ENCODE data around the gene FURIN.
"Not testable (repeated sequence)": the region's sequence is repeated elsewhere in the genome, so short reads cannot be mapped to it uniquely, and the experiment has no call there.

Gene FURIN

DNA sequence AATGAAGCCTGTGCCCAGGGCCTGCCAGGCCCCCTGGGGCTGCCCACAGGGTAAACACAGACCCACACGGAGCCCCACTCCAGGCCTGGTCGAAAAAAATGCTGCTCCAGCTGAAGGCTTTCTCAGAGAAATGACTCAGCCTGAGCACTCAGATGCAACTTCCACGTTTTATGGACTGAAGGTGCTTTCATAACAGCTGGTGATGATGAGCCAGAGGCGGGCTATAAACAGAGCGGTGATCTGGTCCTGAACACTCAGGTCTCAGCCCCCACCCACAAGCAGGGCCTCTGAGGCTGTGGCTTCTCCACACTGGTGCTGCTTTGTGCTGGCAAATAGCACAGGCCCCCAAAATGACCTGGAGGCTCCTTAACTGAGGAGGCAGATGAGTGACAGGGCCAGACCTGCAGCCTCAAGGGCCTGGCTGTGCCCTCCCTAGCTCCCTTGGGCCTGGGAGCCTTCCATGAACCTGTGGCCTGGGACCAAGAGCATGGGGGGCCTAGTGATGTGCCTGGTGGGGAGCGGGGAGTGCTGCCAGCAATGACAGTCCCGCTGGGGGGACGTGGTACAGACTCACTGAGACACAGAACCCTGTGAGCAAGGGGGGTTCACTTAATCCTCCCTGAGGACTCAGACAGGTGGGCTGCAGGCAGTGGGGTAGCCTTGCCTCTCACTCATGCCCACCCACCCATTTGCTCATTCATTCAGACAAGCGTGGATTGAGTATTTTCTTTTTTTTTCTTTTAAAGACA is 23.0 kb upstream of the FURIN start:
- no peak for DNase-seq

DNA sequence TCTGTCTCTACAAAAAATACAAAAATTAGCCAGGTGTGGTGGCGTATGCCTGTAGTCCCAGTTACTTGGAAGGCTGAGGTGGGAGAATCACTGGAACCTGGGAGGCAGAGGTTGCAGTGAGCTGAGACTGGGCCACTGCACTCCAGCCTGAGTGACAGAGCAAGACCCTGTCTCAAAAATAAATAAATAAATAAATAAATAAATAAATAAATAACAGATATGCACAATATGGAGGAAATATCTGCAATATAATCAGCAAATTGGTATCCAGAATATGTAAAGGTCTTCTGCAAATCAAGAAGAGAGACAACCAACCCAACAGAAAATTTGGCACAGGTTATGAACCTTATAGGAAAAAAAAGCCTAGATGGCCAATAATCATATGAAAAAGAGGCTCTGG is 19.0 kb upstream of the FURIN start:
- not testable (repeated sequence) for DNase-seq

DNA sequence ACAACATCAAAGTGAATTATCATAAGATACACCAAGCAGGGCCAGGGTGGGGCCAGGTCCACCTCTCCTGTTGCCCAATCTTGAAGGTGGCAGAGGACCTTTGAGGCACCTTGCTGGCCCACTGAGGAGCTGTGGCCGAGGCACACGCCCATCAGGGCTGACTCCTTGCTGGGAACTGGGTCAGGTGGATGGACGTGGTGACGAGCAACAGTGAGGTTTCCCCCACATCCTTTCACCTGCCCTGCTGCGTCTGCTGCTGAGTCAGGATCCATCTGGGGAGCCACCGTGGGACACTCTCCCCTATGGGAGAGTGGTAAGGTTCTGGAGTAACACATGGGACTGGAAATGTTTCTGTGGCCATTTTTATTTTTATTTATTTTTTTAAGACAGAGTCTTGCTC is 17.3 kb upstream of the FURIN start:
- DNase-seq: no peak

DNA sequence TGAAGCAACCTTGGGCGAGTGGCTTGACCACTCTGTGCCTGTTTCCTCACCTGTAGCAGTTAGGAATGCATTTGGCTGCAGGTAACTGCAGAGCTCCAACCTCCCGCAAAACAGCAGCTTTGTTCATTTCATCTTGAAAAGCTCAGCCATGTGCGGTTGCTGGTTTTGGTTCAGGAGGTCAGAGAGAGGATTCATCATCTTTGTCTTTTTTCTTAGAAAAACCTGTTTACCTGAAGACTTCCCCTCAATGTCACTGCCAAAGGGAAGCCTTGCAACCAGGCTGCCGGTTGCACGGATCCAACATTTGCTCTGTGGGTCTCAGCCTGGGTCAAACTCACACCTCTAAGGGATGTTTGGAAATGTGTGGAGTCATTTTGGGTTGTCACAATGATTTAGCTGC is 16.4 kb upstream of the FURIN start:
- no peak for DNase-seq

DNA sequence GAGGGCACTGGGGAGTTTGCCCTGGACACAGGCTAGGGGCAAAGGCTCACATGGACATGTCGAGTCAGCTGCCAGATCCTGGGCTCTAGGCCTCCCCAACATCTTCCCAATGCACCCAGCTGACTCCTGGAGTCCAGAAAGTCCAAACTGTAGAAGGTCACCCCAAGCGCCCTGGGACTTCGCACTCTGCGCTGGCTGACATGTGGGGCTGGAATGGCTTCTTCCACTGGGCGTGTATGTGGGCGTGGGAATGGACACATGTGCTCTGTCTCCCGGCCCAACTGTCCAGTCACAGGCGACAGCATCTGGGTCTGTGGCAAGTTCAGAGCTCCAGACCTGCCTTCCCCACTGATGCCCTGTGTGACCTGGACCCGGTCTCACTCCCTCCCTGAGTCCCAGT is 13.2 kb upstream of the FURIN start:
- DNase-seq: no peak

DNA sequence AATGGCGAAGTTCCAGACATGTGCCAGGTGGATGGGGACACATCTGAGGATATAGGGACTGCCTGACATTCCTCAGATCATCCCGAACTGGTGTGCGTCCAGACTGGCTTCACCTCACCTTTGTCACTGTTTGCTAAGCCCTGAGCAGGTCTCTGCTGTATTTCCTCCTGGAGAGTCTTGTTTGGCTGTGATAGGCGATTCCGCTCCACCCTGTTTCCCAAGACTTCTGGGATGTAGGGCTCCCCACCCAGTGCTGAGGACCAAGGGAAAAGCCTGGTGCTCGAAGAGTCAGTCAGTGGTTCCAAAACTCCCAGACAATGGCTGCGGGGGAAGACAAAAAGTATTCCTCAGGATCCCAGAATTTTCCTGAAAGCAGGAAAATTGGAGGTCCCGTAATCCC is 11.1 kb upstream of the FURIN start:
- DNase-seq: no peak

DNA sequence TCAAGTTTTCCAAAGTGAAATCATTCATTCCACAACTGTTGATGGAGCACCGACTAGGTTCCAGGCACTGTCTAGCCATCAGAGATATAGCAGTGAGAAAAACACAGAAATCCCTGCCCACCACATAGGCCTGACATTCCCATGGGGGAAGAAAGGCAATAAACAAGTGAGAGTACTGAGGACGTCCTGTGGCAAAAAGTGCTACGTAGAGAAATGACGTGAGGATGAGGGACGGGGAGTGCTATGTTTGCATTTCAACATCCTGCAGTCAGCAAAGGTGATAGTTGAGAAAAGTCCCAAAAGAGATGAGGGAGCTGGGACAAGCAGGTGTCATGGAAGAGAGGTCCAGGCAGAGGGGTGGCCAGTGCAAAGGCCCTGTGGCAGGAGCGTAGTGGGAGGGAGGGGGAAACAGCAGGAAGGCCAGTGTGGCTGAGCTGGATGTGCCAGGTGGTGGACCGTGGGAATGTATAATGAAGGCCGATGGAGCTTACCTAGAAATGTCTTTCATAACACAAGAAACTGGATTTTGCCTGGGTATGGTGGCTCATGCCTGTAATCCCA is 10.4 kb upstream of the FURIN start:
- no peak for DNase-seq

DNA sequence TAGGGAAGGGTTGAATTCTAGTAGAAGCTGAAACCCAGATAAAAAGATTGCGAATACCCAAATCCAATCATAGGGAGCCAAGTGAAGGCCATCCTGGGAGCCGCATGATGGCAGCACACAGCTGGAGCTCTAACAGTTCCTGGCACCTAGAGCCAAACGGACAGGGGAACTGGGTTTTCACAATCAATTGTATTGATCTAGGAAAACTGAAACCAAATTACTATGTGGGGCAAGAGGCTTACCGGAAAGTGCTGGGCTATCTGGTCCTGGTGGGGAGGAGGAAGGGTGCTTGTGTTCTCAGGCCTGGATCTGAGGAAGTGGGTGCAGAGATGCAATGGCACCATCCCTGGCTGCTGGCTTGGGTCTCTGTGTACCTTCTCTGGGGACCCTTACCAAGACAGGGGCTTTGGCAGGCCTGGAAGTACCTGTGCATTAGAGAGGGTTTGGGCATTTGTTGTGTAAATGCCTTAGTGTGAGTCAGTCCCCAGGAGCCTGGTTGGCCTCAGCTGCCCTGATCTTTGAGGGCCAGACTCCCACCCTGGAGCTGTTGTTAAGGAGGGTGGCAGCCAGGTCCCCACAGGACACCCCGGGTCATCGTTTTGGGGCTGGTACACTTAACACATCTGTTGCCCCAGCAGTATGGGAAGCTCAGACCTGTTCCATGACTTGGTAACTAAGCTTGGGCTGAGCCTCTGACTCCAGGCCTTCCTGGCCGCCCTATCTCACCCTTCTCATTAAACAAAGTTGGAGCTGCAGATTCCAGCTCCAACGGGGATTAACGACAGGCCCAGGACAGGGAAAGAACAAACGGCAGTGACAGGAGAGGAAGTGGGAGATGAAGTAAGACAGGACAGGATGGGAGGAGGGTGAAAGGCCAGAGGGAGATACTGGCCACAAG is 8.9 kb upstream of the FURIN start:
- no peak for DNase-seq

DNA sequence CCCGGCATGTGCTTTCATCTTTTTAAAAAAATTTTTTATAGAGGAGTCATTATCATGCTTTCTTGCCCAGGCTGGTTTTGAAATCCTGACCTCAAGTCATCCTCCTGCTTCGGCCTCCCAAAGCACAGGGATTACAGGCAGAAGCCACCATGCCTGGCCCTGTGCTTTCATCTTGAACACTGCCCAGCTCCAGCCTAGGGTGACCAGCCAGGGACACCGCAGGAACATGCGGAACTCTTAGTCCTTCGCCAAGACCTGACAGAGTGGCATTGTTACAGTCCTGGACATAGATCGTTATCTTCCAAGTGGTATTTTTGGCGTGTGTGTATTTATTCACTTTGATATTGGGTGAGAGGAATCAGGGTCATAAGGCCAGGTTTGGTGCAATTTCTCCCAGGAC is 7.9 kb upstream of the FURIN start:
- DNase-seq: no peak

DNA sequence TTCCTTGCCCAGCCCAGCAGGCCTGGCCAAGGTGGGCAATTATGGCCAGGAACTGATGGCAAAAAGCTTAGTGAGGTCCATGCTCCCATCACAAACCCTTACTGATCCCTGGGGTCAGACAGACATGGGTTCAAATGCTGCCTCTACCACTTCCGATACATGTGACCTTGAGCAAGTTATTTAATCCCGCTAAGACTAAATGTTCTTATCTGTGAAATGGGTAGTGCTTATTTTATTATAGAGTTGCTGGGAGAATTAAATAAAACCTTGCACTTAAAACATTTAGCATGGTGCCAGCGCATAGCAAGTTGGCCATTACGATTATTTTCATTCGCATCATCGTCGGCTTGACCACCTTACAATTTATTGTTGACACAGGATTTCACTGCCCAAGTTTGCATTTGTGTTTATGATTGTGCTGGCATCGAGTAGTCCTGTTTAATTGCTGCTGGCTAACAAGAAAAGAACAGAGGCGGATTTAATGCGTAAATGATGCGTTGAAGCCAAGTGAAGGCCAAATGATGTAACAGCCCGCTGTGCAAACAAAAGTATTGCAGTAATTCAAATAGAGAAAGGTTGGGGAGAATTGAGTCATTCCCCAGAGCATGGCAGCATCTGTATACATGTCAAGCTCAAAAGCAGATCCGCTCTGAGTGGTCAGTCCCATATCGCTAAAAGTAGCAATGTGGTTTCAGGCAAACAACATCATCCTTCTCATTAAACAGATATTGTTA is 7.3 kb upstream of the FURIN start:
- no peak for DNase-seq

DNA sequence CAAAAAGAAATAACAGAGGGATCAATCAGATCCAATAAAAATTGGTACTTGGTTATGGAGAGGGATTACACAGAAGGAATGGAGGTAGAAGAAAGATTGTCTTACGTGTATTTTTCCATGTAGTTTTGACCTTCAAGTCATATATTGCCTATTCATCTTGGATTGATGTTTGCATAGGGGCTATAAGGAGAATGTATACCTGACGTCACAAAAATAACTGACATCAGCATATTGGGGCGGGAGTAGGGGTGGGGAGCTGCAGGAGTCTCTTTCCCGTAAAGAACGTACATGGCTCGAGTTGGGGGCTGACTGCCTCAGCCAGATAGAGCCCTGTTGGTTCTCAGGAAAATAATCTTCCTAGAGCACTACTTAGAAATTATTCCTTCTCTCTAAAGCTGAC is 5.9 kb upstream of the FURIN start:
- no peak for DNase-seq

DNA sequence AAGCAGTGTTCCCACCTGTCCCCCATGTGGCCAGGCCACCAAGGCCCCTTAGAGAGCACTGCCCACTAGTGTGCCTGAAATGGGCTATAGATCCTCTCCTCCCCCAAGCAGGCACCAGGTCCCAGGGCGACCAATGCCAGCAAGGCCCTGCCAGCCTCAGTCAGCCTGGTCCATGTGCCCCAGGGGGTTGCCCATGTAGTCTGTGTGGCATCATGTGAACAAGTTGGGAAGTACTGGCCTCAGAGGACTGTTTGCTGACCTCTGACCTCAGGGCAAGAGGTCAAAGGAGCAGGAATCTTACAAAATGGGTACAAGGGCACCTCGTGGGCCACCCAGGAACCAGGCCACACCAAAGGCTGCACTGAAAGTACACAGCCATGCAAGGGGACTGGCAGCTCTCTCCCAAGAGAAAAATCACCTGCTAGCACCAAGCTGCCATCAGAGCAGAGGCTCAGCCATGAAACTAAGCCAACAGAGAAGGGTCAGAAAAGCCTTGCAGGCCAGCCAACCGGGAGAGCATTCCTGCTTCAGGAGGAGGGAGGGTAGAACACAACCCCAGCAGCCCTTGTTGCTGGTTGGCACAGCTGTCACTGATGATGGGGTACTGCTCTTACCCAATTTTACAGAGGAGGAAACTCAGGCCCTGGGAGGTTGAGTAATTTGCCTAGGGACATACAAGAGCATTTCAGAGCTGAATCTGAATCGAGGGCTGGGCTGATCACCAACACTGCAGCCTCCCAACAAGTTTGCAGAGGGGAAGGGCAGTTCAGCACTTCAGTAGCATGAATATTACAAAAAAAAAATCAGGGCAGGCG is 5.2 kb upstream of the FURIN start:
- DNase-seq: no peak

DNA sequence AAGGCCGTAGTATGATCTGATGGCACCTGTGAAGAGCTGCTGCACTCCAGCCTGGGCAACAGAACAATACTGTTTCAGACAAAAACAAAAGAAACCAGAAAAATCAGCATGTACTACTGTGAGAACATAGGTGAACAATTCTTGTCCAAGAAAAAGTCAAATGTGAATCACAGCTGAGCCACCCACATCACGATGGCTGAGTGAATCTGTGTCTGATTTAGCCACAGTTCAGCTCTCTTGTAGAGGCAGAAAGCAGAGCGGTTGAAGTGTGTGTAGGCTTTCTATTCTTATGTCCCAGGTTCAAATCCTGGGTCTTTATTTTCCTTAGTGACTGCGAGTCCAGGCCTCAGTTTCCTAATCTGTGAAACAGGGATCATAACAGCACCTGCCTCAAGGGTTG is 4.4 kb upstream of the FURIN start:
- no peak for DNase-seq

DNA sequence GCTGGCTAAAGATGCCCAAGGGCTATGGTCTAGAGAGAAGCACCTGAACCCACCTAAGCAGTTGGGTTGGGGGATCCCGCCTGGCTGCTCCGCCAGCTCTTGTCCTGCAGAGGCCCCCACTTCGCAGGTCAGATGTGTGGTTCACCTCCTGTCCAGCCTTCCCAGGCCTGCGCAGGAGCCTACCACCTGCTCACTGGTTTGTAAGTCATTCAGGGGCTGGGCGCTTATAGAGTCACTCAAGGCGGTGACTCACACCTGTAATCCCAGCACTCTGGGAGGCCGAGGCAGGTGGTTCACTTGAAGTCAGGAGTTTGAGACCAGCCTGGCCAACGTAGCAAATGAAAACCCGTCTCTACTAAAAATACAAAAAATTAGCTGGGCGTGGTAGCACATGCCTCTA is 3.9 kb upstream of the FURIN start:
- DNase-seq: no peak

DNA sequence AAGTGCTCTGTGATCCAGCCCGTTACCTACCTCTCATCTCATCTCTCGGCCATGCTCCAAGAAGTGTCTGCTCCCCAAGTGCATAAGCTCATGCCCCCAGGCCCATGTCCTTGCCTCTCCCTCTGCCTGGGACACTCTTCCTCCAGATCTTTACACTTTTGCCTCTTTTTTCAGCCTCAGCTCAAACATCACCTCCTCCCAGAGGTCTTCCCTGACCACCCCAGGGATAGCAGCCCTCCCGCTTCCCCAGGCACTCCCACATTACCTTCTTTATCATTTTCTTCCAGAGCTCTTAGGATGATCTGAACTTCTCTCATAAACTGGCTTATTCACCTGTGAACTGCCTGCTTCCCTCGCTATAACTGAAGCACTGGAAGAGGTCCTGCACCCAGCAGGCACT is 2.7 kb upstream of the FURIN start:
- no peak for DNase-seq

DNA sequence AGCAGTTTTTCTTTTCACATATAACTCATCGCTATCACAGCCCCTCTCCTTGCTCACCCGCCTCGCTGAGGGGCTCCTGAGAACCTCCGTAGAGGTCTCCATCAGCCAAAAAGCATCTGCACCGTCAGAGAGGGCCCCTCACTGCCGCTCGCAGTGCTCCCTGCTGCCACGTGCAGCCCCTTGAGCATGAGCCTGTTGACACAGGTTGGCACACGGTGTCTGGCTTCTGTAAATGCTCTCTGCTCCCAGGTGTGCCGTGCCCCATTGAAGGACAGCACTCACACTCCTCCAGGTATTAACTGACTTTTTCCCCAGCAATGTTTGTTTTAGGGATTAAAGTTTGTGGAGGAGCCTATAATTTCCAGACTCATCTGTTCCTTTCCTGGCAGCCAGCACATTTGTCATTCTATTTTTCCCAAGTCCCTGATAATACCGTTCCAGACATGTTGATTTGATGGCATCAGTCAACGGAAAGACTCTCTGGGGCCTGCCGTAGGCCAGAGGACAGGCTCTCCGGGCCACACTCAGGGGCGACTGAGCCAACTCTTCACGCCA is 2.1 kb upstream of the FURIN start:
- no peak for DNase-seq

DNA sequence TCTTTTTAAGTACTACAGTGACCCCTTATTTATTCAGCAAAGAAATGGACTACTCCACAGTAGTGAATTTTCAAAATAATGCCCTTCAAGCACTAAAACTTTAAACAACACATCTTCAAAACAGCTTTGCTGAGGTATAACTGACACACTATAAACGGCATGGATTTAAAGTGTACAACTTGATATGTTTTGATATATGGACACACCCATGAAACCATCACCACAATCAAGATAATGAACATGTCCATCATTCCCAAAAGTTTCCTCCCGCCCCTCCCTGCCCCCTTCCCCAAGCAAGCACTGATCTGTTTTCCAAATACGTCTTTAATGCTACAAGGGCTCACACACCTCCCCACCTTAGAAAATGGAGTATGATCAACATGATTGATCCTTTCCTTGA is 1.6 kb upstream of the FURIN start:
- DNase-seq: no peak

DNA sequence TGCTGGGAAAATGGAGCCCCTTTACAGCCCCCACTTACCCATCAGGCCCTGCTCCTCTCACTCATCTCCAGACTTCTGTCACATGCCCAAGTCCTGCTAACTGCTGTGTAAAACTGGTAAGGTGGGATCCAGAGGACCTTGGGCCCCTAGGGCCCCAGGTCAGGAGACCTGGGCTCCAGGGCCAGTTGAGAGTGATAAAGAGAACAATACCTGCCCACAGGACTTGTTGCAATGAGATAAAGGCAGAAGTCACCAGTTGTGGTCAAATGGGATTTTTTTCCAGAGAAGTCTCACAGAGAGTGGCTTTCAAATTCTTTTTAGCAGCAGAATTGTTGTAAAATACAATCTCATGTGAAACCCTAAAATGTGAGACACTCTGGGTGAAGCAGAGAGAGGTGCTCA is 753 bp downstream of the FURIN start:
- no peak for DNase-seq

DNA sequence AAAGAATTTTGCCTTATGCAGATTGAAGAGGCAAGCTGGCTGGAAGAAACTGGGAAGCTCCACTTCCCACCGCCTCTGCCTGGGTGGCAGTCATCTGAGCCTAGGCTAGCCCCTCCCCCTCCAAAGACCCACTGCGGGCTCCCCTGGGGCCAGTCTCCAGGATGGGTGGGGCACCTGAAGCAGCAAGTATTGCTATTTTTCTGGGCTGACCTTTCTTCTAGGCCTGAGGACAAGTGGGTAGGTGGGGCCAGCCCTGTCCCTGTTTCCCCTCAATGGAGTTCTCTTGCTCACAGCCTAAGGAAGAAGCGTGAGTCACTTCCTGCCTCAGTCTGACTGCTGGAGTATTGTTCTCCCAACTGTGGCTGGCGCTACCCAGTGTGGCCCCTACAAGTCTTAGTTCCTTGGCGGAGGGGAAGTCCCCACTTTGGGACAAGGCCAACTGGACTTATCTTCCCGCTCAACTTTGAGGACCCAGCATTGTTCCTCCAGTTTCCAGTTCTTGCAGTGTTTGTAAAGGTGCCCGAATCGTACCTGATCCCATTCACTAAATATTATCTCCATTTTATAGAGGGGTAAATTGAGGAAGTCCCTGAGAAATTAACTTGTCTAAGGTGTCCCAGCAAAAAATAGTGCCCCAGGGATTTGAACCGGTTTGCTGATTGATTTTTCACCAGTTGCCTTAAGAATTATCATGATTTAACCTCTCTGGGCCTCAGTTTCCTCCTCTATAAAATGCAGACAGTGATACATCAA is 1.4 kb downstream of the FURIN start:
- DNase-seq: no peak

DNA sequence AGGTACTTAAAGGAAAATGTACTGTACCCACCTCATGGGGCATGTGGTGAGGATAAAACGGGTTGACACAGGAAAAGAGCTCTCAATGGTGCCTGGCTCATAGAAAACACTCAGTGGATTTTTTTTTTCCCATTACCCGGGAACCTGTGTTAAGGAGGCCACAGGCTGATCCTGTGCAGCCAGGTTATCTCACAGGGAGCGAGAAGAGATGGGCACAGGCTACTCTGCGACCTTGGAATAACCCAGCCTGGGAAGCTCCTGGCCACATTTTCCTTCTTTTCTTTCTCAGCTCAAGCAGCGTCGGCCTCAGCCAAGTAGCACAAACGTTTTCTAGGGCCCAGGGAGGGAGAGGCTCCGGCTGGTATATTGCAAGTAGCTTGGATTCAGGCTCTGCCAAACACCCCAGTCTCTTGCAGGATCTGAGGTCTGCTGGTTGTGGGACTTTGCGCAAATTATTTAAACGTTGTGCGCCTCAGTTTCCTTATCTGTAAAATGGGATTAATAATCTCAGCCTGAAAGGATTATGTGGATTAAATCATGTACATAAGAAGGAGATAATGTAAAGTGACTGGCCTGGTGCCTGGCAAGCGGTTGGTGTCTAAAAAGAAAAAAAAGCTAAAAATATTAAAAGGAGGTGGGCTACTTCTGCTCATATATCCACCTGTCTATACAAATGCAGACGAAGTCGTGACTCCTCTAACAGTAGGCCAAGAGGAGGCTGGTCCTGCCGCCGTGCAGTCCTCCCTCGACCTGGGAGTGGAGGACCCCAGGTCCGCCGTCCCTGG is 2.2 kb downstream of the FURIN start:
- DNase-seq: no peak

Measured in activated gamma-delta T cell (primary cell).